HG03060 (cell line): ENCODE results near the gene PPP4R1.

ENCODE experiments used
- ATAC-seq: cut with Tn5 transposase; IDR thresholded peaks from one replicate; pipeline ENCODE4 v1.9.1; 2021; ENCODE audit warnings: low read depth, moderate number of reproducible peaks; ENCODE audit not compliant: unreplicated experiment

PPP4R1 gene

GRCh38 chr18:9520666-9521065, 93.7 kb downstream of the PPP4R1 start:
- ATAC-seq: no peak

- no peak for ATAC-seq
These were observed 95.0 kb downstream of the PPP4R1 start for GRCh38 chr18:9519399-9519798.

DNA sequence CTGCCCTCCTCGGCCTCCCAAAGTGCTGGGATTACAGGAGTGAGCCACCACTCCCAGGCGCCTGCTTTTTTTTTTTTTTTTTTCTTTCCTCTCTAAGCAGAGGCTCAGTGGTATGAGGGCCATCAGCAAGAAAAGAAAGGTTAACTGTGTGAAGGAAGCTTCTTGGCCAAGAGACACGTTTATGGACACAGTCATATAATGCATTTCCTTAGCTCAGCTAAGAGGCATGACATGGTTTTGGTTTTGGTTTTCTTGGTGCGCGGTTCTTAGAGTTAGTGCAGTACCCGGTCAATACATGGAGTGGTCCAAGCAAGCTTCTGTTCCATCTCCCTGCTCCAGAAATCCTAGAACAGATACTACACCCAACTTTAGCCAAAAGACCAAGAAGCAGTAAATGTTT, 96.5 kb downstream of the PPP4R1 start:
- no peak for ATAC-seq

DNA sequence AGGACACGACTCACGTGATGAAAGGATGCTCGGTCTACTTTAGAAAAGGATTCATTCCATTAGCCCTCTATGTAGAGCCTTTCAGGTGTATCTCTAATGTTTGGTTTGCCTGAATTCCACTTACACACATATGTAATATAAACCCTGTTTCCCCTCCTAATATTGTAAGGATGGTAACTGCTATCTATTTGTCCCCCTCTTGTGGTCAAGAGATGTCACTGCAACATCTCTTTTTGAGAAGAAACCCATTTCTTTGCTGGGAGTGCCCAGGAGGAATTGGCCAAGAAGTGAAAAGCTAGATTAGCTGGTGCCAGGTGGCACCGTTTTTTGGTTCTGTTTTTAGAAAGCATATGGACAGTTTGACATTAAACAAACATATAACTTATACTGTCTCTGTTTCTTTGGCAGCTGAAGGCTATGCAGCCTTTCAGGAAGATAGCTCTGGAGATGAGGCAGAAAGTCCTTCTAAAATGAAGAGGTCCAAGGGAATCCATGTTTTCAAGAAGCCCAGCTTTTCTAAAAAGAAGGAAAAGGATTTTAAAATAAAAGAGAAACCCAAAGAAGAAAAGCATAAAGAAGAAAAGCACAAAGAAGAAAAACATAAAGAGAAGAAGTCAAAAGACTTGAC, 97.8 kb downstream of the PPP4R1 start:
- ATAC-seq: no peak

DNA sequence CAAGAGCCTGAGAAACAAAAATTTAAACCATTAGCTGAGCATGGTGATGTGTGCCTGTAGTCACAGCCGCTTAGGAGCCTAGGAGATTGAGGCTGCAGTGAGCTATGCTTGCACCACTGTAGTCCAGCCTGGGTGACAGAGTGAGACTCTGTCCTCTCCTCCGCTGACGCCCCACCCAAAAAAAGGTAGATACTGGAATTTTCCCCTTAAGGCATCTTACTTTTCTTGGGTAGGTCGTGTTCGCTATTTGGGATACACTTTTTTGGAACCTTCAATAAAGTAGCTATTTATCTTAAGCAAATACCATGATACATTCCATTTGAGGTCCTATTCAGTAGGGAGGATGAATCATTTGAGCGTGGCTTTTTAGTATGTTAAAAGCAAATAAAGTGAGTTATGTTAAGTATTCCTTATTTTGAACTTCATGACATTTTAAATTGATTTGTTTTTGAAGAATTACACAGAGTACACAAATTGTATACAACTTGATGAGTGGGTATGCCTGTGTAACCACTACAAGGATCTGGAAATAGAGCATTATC, 100.3 kb downstream of the PPP4R1 start:
- ATAC-seq: no peak

- no peak for ATAC-seq
These were observed 105.8 kb downstream of the PPP4R1 start for GRCh38 chr18:9508446-9509025.

DNA sequence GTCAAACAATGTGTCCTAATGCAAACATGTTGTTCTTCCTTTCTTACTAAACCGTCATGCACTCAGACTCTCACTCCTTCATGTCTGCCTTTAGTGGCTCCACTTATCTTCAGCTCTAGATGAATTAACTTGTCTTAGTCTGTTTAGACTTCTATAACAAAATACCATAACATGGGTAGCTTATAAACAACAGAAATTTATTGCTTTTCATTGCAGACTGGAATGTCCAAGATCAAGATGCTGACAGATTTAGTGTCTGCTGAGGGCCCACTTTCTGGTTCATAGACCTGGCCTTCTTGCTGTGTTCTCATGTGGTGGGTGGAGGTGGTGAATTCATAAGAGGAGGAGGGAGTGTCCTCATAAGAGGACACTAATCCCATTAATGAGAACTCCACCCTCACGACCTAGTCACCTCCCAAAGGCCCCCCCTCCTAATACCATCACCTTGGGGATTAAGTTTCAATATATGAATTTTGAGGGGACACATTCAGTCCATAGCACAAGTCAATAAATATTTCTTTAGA, 106.7 kb downstream of the PPP4R1 start:
- no peak for ATAC-seq

DNA sequence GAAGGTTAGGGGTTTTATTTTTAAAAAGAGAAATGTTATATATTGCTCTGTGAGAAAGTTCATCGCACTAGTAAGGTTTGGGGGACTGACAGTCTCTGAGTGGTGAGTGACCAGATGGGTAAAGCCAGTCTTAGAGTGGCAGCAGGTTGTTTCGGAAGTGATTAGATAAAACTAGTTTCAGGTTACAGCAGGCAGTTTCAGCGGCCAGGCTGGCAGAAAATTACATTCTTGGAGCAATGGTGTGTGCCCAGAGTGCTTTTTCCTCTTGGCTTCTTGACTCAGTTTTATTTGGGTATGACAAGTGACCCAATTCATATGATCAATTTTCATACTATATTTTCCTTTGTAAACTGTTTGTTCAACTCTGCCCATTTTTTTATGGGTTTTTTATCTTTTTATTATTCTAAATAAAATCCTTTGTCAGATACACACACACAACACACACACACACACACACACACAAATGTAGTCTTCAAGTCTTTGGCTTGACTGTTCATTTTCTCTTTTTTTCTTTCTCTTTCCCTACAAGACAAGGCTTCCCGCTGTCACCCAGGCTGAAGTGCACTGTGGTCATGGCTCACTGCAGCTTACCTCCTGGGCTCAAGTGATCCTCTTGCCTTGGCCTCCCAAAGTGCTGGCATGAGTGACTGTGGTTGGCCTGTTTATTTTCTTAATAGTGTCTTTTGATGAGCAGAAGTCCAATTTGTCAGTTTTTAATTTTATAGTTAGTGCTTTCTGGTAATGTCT, 108.1 kb downstream of the PPP4R1 start:
- no peak for ATAC-seq
